ENCODE measurements around the gene MAT2B. TPM values are rescaled to one million over a fixed set of nuclear protein-coding genes. Genes with fewer than 3 reads are reported as not detected.

MAT2B gene
- total and polyA plus RNA-seq, 9 of the 15 experiments (the other 6 are each of a cell fraction or from before 2014, with no cell fraction given), result 32.0 to 57.7 (median 43.6) TPM

DNA sequence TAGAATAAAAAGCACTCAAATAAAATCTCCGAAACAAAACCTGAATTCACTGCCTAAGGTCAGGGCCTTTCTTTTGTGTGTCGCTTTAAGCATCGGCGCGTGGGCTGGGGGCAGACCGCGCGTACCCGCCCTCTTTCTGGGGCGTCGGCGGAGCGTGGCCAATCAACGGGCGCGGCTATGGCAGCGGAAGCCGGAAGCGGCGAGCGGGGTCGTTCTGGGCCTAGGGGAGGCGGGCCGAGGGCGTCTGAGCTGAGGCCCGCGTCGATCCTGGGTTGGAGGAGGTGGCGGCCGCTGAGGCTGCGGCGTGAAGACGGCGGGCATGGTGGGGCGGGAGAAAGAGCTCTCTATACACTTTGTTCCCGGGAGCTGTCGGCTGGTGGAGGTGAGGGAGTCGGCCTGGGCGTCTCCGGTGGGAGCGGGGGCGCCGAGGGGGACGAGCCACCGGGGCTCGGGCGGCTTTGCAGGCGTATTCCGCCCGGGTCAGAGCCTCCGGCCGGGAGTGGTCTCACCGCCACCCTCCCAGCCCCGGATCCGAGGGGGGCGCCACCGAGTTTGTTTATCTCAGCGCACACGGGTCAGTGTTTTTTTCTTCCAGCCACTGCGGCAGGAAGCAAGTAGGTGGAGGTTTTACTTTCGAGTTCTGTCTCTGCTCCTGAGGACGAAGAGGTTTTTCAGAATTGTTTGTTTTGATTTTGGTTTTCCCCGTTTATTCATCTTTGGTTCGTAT lies at the start of gene MAT2B (continued):
- TF ChIP-seq SREBF2 (CRISPR knock-in tag; IDR thresholded peaks at IDR 0.05), result no peak
- TF ChIP-seq ZEB2 (IDR thresholded peaks at IDR 0.05), result no peak
- TF ChIP-seq ZNF232 (CRISPR knock-in tag; IDR thresholded peaks at IDR 0.05), result no peak
- no peak for TF ChIP-seq BCL6 (CRISPR knock-in tag; IDR thresholded peaks at IDR 0.05)
- TF ChIP-seq ETS2 (tag; IDR thresholded peaks at IDR 0.05; ENCODE audit: borderline replicate concordance, poor library complexity, severe bottlenecking), result no peak
- peak; percentile 87 for TF ChIP-seq GMEB1 (CRISPR knock-in tag; IDR thresholded peaks at IDR 0.05)
- peak; percentile 80 to 81 for TF ChIP-seq NONO (IDR thresholded peaks at IDR 0.05; ENCODE audit: low read depth in 2 of 2, low read length in 1 of 2)
- TF ChIP-seq ARID1B (IDR thresholded peaks at IDR 0.05), result peak; percentile 40
- peak; percentile 39 for TF ChIP-seq SMARCE1 (IDR thresholded peaks at IDR 0.05)
- TF ChIP-seq, protein P1, sequence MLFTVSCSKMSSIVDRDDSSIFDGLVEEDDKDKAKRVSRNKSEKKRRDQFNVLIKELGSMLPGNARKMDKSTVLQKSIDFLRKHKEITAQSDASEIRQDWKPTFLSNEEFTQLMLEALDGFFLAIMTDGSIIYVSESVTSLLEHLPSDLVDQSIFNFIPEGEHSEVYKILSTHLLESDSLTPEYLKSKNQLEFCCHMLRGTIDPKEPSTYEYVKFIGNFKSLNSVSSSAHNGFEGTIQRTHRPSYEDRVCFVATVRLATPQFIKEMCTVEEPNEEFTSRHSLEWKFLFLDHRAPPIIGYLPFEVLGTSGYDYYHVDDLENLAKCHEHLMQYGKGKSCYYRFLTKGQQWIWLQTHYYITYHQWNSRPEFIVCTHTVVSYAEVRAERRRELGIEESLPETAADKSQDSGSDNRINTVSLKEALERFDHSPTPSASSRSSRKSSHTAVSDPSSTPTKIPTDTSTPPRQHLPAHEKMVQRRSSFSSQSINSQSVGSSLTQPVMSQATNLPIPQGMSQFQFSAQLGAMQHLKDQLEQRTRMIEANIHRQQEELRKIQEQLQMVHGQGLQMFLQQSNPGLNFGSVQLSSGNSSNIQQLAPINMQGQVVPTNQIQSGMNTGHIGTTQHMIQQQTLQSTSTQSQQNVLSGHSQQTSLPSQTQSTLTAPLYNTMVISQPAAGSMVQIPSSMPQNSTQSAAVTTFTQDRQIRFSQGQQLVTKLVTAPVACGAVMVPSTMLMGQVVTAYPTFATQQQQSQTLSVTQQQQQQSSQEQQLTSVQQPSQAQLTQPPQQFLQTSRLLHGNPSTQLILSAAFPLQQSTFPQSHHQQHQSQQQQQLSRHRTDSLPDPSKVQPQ (CRISPR knock-in tag; IDR thresholded peaks at IDR 0.05; ENCODE audit: borderline replicate concordance), result no peak
- no peak for TF ChIP-seq SAFB (IDR thresholded peaks at IDR 0.05; ENCODE audit: borderline replicate concordance, low read depth, low read length)
- peak; percentile 77 to 78; a peak in 2 of 4 replicates for TF ChIP-seq UBTF (IDR thresholded peaks at IDR 0.05; ENCODE audit: borderline replicate concordance in 1 of 2, low read depth in 2 of 2, low read length in 2 of 2)
- peak; percentile 25 to 61; a peak in 3 of 4 replicates for TF ChIP-seq SIN3A (IDR thresholded peaks at IDR 0.05; ENCODE audit: borderline replicate concordance in 2 of 2, control insufficient read depth in 1 of 2, low read depth in 2 of 2, low read length in 2 of 2)
- no peak for TF ChIP-seq STAT5B (CRISPR knock-in tag; IDR thresholded peaks at IDR 0.05)
- peak; percentile 94 for TF ChIP-seq ZSCAN29 (IDR thresholded peaks at IDR 0.05)
- TF ChIP-seq RCOR1 (IDR thresholded peaks at IDR 0.05; ENCODE audit: borderline replicate concordance in 1 of 2, low read depth in 2 of 2, low read length in 2 of 2), result peak in 1 of 2 experiments; percentile 32; a peak in 1 of 4 replicates
- peak; percentile 88 for TF ChIP-seq ETV1 (tag; conservative IDR thresholded peaks at IDR 0.05; ENCODE audit: low read depth)
- peak; percentile 63 for TF ChIP-seq MAX (CRISPR knock-in tag; IDR thresholded peaks at IDR 0.05)
- TF ChIP-seq, protein P2, sequence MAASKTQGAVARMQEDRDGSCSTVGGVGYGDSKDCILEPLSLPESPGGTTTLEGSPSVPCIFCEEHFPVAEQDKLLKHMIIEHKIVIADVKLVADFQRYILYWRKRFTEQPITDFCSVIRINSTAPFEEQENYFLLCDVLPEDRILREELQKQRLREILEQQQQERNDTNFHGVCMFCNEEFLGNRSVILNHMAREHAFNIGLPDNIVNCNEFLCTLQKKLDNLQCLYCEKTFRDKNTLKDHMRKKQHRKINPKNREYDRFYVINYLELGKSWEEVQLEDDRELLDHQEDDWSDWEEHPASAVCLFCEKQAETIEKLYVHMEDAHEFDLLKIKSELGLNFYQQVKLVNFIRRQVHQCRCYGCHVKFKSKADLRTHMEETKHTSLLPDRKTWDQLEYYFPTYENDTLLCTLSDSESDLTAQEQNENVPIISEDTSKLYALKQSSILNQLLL (CRISPR knock-in tag; IDR thresholded peaks at IDR 0.05; ENCODE audit: borderline replicate concordance), result no peak

Data from K562 (cell line).